ENCODE measurements around the gene SLC16A8. TPM values are rescaled to one million over a fixed set of nuclear protein-coding genes. Genes with fewer than 3 reads are reported as not detected.

The SLC16A8 gene
- total and polyA plus RNA-seq, 9 of the 15 experiments (the other 6 are each of a cell fraction or from before 2014, with no cell fraction given) = not detected

GRCh38 chr22:38056969-38057891 lies 26.8 kb downstream of the SLC16A8 start, which contains the start of gene PICK1 (continued):
- TF ChIP-seq RFX1 (IDR thresholded peaks at IDR 0.05) (peak; percentile 100), TFAM (CRISPR knock-in tag; conservative IDR thresholded peaks at IDR 0.05) (no peak), PHF8 (IDR thresholded peaks at IDR 0.05; ENCODE audit: borderline replicate concordance, low read length) (peak; percentile 64; the same call in 1 of the 2 replicates), ZKSCAN1 (IDR thresholded peaks at IDR 0.05; ENCODE audit: low read depth, low read length) (no peak), ZNF740 (CRISPR knock-in tag; IDR thresholded peaks at IDR 0.05) (peak; percentile 88), ZNF740 (tag; IDR thresholded peaks at IDR 0.05) (peak in 1 of 2 experiments; percentile 66; a peak in 1 of 4 replicates), C11orf30 (IDR thresholded peaks at IDR 0.05; ENCODE audit: low read depth) (peak; percentile 66), GTF2A2 (tag; IDR thresholded peaks at IDR 0.05) (no peak), FOSL1 (tag; conservative IDR thresholded peaks at IDR 0.05) (0 out of 2 replicates have a peak, but pooled peaks have one; percentile 19), POLR2A (conservative IDR thresholded peaks at IDR 0.05) (peak; percentile 58), MNT (conservative IDR thresholded peaks at IDR 0.05) (peak; percentile 29 to 51; a peak in 2 of 4 replicates), SPI1 (IDR thresholded peaks at IDR 0.05; ENCODE audit: borderline replicate concordance, low read depth, low read length) (0 out of 2 replicates have a peak, but pooled peaks have one; percentile 7), ZNF655 (CRISPR knock-in tag; IDR thresholded peaks at IDR 0.05) (no peak), LCOR (CRISPR knock-in tag; IDR thresholded peaks at IDR 0.05) (peak; percentile 83), NFRKB (IDR thresholded peaks at IDR 0.05; ENCODE audit: low read depth) (0 out of 2 replicates have a peak, but pooled peaks have one; percentile 43), TAF7 (tag; IDR thresholded peaks at IDR 0.05) (no peak), ETV5 (CRISPR knock-in tag; IDR thresholded peaks at IDR 0.05; ENCODE audit: low read depth) (peak; percentile 45; the same call in 1 of the 2 replicates), MCM2 (IDR thresholded peaks at IDR 0.05; ENCODE audit: low read depth) (no peak), ZBTB12 (CRISPR knock-in tag; IDR thresholded peaks at IDR 0.05) (peak; percentile 86), TBP (optimal IDR thresholded peaks at IDR 0.05; ENCODE audit: low read depth, low read length) (peak; percentile 42), YBX1 (IDR thresholded peaks at IDR 0.05) (no peak), CSDE1 (IDR thresholded peaks at IDR 0.05) (peak in 1 of 2 experiments; percentile 95; a peak in 2 of 4 replicates), GABPA (tag; conservative IDR thresholded peaks at IDR 0.05; ENCODE audit: low read depth) (peak; percentile 96), GABPB1 (CRISPR knock-in tag; IDR thresholded peaks at IDR 0.05) (peak; percentile 95), KAT7 (CRISPR knock-in tag; IDR thresholded peaks at IDR 0.05; ENCODE audit: borderline replicate concordance) (peak; percentile 50; the same call in 1 of the 2 replicates)
